MG63 (cell line): ENCODE data around the gene STEAP1B. TPM values are rescaled to one million over a fixed set of nuclear protein-coding genes. Genes with fewer than 3 reads are reported as not detected.
"Not testable (repeated sequence)": the region's sequence is repeated elsewhere in the genome, so short reads cannot be mapped to it uniquely, and the experiment has no call there.

Experiments
- DNase-seq: peaks from one replicate; pipeline ENCODE4 v3.0.0-alpha.2; 2020
- H3K27me3 ChIP-seq: fragments of 250-450 bp; sonication (Bioruptor Pico); 2 replicates; pipeline ENCODE4 v1.5.1; 2020; ENCODE audit warnings: mild to moderate bottlenecking, moderate library complexity
- H3K36me3 ChIP-seq: fragments of 250-450 bp; sonication (Bioruptor Pico); 2 replicates; pipeline ENCODE4 v1.5.1; 2020; ENCODE audit warnings: mild to moderate bottlenecking, moderate library complexity
- H3K4me3 ChIP-seq: fragments of 250-450 bp; sonication (Bioruptor Pico); 2 replicates; pipeline ENCODE4 v1.5.1; 2020; ENCODE audit warnings: mild to moderate bottlenecking, moderate library complexity
- H3K9me3 ChIP-seq: fragments of 250-450 bp; sonication (Bioruptor Pico); 2 replicates; pipeline ENCODE4 v1.5.1; 2020; ENCODE audit warnings: mild to moderate bottlenecking, moderate library complexity
- total RNA-seq: library from RNA; depleted of rRNA; stranded (reverse); fragments of >200 nt; shearing (Covaris generic); gene quantifications from 2 replicates; pipeline ENCODE4 v1.2.3, GENCODE V29; 2014; ENCODE audit warnings: low replicate concordance

The STEAP1B gene
- total RNA-seq, 1 experiment from 2014 or later = 18.2 TPM

DNA sequence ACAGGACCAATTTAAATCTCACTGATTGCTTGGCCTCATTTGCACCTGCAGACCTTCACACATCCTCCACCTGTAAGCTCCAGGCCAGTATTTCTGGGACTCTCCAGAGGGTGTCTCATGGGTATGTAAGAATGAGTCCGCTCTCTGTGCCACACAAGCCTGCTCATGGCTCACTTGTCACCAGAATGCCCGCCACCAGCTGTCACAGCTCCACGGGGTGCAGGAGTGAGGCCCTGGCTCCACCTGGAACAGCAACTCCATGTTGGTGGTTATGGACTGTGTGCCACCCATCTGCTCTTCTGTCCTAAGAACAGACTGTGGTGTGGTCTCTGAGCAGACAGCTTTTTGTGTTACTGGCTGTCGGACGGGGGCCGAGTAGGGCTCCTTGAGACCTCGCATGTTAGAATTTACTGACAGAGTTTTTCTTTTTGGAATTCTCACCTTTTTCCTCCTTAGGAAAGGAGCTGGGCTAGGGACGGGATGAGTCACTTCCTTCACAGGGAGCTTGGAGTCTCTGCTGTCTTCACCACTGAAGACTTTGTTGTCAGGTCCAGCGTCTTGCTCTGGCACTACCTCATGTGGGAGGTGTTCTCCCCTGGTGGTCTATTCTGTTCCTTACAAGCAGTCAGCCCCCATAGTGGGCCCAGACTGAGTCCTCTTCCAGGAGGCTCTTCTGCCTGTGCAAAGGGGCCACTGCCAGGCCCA is 6.5 kb upstream of the STEAP1B start:
- not testable (repeated sequence) for DNase-seq, H3K4me3 ChIP-seq, H3K36me3 ChIP-seq, H3K9me3 ChIP-seq, H3K27me3 ChIP-seq

- not testable (repeated sequence) for H3K36me3 ChIP-seq, H3K27me3 ChIP-seq, H3K4me3 ChIP-seq, H3K9me3 ChIP-seq, DNase-seq
Observed at GRCh38 chr7:22504519-22504918, 4.5 kb upstream of the STEAP1B start.

GRCh38 chr7:22502104-22502503 is 2.1 kb upstream of the STEAP1B start:
- not testable (repeated sequence) for H3K4me3 ChIP-seq, DNase-seq, H3K9me3 ChIP-seq, H3K27me3 ChIP-seq, H3K36me3 ChIP-seq

- H3K36me3 ChIP-seq, H3K4me3 ChIP-seq, DNase-seq, H3K27me3 ChIP-seq, H3K9me3 ChIP-seq: not testable (repeated sequence)
Observed at GRCh38 chr7:22501336-22501735, 1.3 kb upstream of the STEAP1B start.

DNA sequence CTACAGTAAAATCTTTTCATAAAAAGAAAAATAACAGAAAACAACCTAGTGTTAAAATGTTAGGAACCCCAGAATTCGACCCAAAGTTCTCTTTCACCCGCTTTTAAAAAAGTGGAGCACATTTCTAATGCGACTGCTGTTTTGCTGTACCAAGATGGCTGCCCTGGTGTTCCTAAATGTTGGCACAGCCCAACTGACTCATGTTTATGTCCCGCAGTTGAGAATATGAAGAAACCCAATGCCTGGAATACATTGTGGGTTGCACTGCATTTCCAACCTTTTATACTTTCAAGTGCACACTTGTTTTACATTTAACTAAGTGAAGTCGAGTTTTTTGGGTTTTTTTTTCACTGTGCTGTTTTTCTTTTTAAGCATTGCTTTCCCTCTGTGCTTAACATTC is 944 bp downstream of the STEAP1B start:
- Histone ChIP-seq H3K36me3 (peaks cover 2% of the 10 kb centered on the region; the same call in 1 of the 2 replicates), H3K4me3 (no peak overlapping the region; the same call in 1 of the 2 replicates), H3K27me3 (no peaks in the 10 kb centered on the region), H3K9me3 (no peaks in the 10 kb centered on the region)
- peak; percentile 56 for DNase-seq

DNA sequence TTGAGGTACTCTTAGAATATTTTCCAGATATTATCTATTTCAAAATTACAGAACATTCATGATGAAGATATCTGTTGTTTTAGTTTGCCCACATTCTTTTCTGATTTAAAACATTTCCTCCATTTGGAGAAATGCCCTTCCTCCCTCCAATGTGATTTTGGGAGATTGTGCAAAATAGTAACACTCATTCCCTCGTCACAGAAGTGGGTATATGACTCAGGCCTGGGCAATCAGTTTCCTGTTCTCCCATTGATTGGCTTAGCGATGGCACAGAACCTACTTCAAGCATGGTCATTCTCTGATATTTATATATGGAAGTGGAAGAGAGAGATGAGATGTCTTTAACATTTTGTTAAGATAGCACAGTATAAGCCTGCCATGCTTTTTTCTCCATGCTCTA is 3.1 kb downstream of the STEAP1B start:
- not testable (repeated sequence) for H3K36me3 ChIP-seq, H3K4me3 ChIP-seq, H3K27me3 ChIP-seq, H3K9me3 ChIP-seq
- DNase-seq = peak; percentile 68

DNA sequence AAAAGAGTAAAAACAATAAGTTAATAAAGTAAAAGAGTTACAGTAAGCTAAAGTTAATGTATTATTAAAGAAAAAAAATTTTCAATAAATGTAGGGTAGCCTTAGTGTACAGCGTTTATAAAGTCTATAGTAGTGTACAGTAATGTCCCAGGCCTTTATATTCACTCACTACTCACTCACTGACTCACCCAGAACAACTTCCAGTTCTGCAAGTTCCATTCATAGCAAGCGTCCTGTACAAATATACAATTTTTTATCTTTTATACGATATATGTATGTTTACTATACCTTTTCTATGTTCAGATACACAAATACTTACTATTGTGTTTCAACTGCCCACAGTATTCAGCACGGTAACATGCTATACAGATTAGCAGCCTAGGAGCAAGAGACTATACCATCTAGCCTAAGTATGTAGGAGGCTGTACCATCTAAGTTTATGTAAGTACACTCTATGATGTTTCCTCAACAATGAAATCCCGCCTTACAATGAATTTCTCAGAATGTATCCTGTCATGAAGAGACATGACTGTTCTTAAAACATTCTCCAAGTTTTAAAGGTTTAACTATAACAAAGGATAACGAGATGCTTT is 3.6 kb downstream of the STEAP1B start:
- H3K36me3 ChIP-seq, H3K4me3 ChIP-seq, H3K27me3 ChIP-seq, H3K9me3 ChIP-seq, DNase-seq: not testable (repeated sequence)

GRCh38 chr7:22493160-22493925 is 6.6 kb downstream of the STEAP1B start:
- not testable (repeated sequence) for H3K36me3 ChIP-seq, DNase-seq, H3K9me3 ChIP-seq, H3K4me3 ChIP-seq, H3K27me3 ChIP-seq

DNA sequence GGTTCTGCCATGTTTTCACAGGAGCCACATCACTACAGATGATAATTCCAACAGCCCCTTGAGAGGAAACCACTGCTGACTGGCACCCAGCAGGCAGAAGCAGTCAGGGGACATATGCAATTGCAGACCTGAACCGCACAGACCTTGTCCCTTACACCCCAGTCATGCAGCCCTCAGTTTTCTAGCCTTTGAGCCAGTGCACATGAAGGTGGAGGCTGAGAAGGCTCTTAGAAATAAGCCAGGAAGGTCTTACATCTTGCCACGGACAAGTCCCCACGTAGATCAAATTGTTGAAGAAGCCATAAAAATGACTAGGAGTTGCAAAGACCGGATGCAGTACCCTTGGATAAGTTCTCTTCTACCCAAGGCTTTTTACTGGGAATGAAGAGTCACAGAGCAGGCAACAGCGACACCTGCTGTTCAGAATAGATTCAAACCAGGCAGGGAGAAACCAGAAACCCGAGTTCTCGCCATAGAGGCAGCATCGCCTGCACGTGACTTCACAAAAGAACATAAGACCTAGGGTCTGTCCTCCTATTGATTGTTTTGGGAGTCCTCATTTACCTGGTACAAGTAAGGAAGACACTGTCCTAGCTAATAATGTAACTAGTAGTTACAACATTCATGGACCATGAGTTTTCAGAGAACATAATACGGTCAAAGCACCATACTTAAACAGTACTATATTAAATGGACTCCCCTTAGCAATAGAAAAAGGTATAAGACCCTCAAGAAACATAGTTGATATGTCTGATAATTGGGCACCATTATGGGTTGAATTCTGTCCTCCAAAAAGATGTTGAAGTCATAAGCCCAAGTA is 11.1 kb downstream of the STEAP1B start:
- no peaks in the 10 kb centered on the region for H3K9me3 ChIP-seq
- no peak overlapping the region for H3K4me3 ChIP-seq
- H3K36me3 ChIP-seq = peaks cover 20% of the 10 kb centered on the region
- DNase-seq = peak; percentile 27
- H3K27me3 ChIP-seq = no peaks in the 10 kb centered on the region

- Histone ChIP-seq H3K36me3 (peaks cover 21% of the 10 kb centered on the region), H3K4me3 (no peak overlapping the region), H3K27me3 (no peaks in the 10 kb centered on the region), H3K9me3 (no peaks in the 10 kb centered on the region)
- DNase-seq = no peak
Observed at GRCh38 chr7:22487978-22488642, 11.9 kb downstream of the STEAP1B start.

GRCh38 chr7:22486597-22486996 is 13.4 kb downstream of the STEAP1B start:
- Histone ChIP-seq H3K36me3 (peaks cover 24% of the 10 kb centered on the region), H3K9me3 (no peaks in the 10 kb centered on the region), H3K4me3 (no peak overlapping the region), H3K27me3 (no peaks in the 10 kb centered on the region)
- DNase-seq = no peak

DNA sequence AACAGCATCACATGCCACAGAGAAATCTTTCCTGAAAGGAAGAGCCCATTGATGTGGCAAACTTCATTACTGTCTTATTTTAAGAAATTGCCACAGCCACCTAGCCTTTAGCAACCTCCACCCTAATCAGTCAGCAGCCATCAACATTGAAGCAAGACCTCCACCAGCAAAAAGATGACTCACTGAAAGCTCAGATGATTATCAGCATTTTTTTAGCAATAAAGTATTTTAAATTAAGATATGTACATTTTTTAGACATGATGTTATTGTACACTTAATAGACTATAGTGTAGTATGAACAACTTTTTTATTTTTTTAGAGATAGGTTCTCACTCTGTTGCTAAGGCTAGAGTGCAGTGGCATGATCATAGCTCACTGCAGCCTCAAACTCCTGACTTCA is 14.8 kb downstream of the STEAP1B start:
- no peaks in the 10 kb centered on the region for H3K9me3 ChIP-seq
- no peak overlapping the region for H3K4me3 ChIP-seq
- no peak for DNase-seq
- no peaks in the 10 kb centered on the region for H3K27me3 ChIP-seq
- peaks cover 32% of the 10 kb centered on the region for H3K36me3 ChIP-seq

- DNase-seq = no peak
- peaks cover 28% of the 10 kb centered on the region for H3K36me3 ChIP-seq
- no peak overlapping the region for H3K4me3 ChIP-seq
- H3K27me3 ChIP-seq = no peaks in the 10 kb centered on the region
- H3K9me3 ChIP-seq = no peaks in the 10 kb centered on the region
Observed at GRCh38 chr7:22482503-22482902, 17.5 kb downstream of the STEAP1B start.

DNA sequence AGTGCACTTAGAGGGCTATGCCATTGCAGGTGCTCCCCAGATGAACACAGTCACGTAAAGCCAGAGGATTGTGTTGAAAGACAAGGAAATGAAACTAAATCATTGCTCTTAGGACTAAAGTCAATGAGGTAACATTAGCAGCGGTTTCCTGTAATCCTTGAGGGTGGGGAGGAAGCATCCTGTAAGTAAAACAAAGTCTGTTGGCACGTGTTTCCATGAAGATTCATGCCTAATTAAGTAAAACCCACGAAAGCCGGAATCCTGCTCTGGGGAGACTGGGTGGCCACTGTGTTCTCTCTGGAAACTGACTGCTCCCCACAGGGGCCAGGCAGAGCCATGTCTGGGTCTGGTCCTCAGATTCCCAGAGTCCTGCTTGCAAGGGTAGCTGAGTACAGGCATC is 18.3 kb downstream of the STEAP1B start:
- peaks cover 28% of the 10 kb centered on the region for H3K36me3 ChIP-seq
- H3K27me3 ChIP-seq = no peaks in the 10 kb centered on the region
- no peaks in the 10 kb centered on the region for H3K9me3 ChIP-seq
- DNase-seq = no peak
- H3K4me3 ChIP-seq = no peak overlapping the region

DNA sequence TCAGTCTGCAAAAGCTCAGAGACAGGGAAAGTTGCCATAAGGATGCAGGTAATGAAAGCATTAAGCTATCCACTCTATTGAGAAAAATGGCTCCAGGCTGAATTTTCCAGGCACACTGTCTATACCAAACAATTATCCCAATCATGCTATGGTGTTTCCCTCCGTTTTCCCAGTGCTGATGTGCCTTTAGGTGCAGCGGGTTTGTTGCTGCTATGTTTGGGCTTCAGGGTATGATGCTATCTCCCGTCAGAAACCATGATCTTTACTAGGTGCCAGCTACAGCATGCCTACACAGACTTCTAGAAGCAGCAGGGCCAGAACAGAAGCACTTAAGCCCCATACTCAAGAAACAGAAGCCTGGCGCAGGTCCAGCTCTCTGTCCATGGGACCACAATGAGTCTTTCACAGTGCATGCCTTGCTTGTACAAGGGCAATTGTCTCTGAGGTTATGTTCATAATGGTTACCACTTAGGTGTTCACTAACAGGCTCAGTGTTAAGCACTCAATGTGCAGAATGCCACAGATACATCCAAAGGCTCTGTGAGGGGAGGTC is 19.4 kb downstream of the STEAP1B start:
- Histone ChIP-seq H3K9me3 (no peaks in the 10 kb centered on the region), H3K27me3 (no peaks in the 10 kb centered on the region), H3K36me3 (peaks cover 28% of the 10 kb centered on the region), H3K4me3 (no peak overlapping the region)
- no peak for DNase-seq

DNA sequence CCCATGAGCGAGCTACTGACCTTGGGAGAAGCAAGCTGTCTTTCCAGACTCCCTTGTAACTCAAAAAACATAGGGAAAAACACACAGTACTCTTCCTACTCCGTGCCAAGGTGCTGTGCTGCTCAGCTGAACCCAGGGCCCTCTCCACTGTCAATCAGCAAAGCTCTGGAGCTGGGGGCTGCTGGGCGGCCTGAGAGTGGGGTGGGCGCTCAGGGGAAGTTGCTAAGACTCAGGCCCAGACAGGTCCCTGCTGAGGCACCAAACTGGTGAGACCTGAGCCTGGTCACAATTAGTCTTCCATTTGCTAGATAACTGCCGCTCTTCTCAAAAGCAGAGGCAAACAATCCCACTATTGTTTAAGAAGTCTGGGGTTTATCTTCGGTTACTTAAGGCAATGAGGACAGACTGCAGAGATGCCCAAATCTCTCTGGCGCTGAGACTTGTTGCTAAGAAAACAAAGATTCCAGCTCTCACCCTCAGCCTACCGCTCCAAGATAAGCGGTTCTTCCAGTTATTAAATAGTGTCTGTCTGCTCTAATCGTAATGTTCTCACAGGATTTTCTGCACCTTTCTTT is 22.0 kb downstream of the STEAP1B start:
- no peaks in the 10 kb centered on the region for H3K9me3 ChIP-seq
- no peak for DNase-seq
- H3K4me3 ChIP-seq = no peak overlapping the region
- no peaks in the 10 kb centered on the region for H3K27me3 ChIP-seq
- H3K36me3 ChIP-seq = peaks cover 17% of the 10 kb centered on the region
